Mesendoderm (in vitro differentiated cells): Measurements from ENCODE around the gene CDC42BPA.
"Not testable (repeated sequence)": the region's sequence is repeated elsewhere in the genome, so short reads cannot be mapped to it uniquely, and the experiment has no call there.

Source experiments
- DNase-seq: peaks from one replicate; pipeline ENCODE4 v3.0.0; 2013
- H2AK5ac ChIP-seq: 2 replicates; pipeline ENCODE4 v1.6.1; 2013; ENCODE audit warnings: low read length, inconsistent platforms
- H2BK120ac ChIP-seq: 2 replicates; pipeline ENCODE4 v1.6.1; 2013; ENCODE audit warnings: low read depth, mild to moderate bottlenecking, low read length, moderate library complexity, mixed read lengths
- H2BK15ac ChIP-seq: replicated peaks from 2 replicates; pipeline ENCODE4 v1.6.1; 2013; ENCODE audit warnings: low read depth, mild to moderate bottlenecking, moderate library complexity
- H2BK5ac ChIP-seq: 2 replicates; pipeline ENCODE4 v1.6.1; 2013; ENCODE audit warnings: low read length, inconsistent platforms
- H3K18ac ChIP-seq: 2 replicates; pipeline ENCODE4 v1.6.1; 2013; ENCODE audit warnings: mild to moderate bottlenecking, low read length, mixed read lengths
- H3K23ac ChIP-seq: one replicate; pipeline ENCODE4 v1.6.1; 2013; ENCODE audit warnings: low read length
- H3K27ac ChIP-seq: 2 replicates; pipeline ENCODE4 v1.5.1; 2013; ENCODE audit warnings: low read depth, mild to moderate bottlenecking, inconsistent platforms, low read length, moderate library complexity
- H3K27me3 ChIP-seq: 2 replicates; pipeline ENCODE4 v1.6.1; 2013; ENCODE audit warnings: low read length, control low read depth, mild to moderate bottlenecking, inconsistent platforms; ENCODE audit not compliant: insufficient read depth, poor library complexity
- H3K36me3 ChIP-seq: 2 replicates; pipeline ENCODE4 v1.6.1; 2013; ENCODE audit warnings: low read length, inconsistent platforms; ENCODE audit not compliant: control insufficient read depth, insufficient read depth
- H3K4ac ChIP-seq: one replicate; pipeline ENCODE4 v1.6.1; 2013; ENCODE audit warnings: low read depth, mild to moderate bottlenecking, low read length, moderate library complexity
- H3K4me1 ChIP-seq: 2 replicates; pipeline ENCODE4 v1.6.1; 2013; ENCODE audit warnings: low read depth, low read length, inconsistent platforms; ENCODE audit not compliant: control insufficient read depth
- H3K4me2 ChIP-seq: 2 replicates; pipeline ENCODE4 v1.6.1; 2013; ENCODE audit warnings: low read length
- H3K4me3 ChIP-seq: 2 replicates; pipeline ENCODE4 v1.5.1; 2013; ENCODE audit warnings: mild to moderate bottlenecking, low read length
- H3K56ac ChIP-seq: one replicate; pipeline ENCODE4 v1.6.1; 2013; ENCODE audit warnings: low read length
- H3K79me1 ChIP-seq: 2 replicates; pipeline ENCODE4 v1.6.1; 2013; ENCODE audit warnings: low read length, inconsistent platforms
- H3K79me2 ChIP-seq: 2 replicates; pipeline ENCODE4 v1.6.1; 2013; ENCODE audit warnings: mild to moderate bottlenecking, low read length; ENCODE audit not compliant: control insufficient read depth, insufficient read depth
- H3K9ac ChIP-seq: 2 replicates; pipeline ENCODE4 v1.6.1; 2013; ENCODE audit warnings: low read length, inconsistent platforms
- H4K5ac ChIP-seq: one replicate; pipeline ENCODE4 v1.6.1; 2013; ENCODE audit warnings: low read length
- H4K8ac ChIP-seq: one replicate; pipeline ENCODE4 v1.6.1; 2013; ENCODE audit warnings: low read depth, mild to moderate bottlenecking, control low read depth, low read length, moderate library complexity
- WGBS: extraction: QIAGEN DNeasy Blood & Tissue Kit; methylation state at CpG from one replicate; pipeline ENCODE4 v1.1.7; 2013; ENCODE audit warnings: low lambda C conversion rate, missing lambda C conversion rate; ENCODE audit not compliant: insufficient coverage; ENCODE audit errors: extremely low coverage; 5-methylcytosine and 5-hydroxymethylcytosine counted together

The CDC42BPA gene

DNA sequence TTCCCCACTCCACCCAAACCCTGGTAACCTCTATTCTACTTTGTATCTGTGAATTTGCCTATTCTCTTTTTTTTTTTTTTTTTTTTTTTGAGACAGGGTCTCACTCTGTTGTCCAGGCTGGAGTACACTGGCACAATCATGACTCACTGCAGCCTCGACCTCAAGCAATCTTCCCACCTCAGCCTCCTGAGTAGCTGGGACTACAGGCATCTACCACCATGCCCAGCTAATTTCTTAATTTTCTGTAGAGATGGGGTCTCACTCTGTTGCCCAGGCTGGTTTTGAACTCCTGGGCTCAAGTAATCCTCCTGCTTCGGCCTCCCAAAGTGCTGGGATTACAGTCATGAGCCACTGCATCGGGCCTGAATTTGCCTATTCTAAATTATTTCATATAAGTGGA, 213.0 kb downstream of the CDC42BPA start:
- H2BK120ac ChIP-seq, H3K4ac ChIP-seq, H3K36me3 ChIP-seq, H3K79me2 ChIP-seq, H3K4me1 ChIP-seq, DNase-seq, H3K27ac ChIP-seq, H2BK5ac ChIP-seq, H2AK5ac ChIP-seq, H3K23ac ChIP-seq, H3K4me2 ChIP-seq, H3K9ac ChIP-seq, H3K18ac ChIP-seq, H2BK15ac ChIP-seq, H3K56ac ChIP-seq, H4K8ac ChIP-seq, H3K27me3 ChIP-seq, H3K4me3 ChIP-seq, H3K79me1 ChIP-seq, H4K5ac ChIP-seq: not testable (repeated sequence)
- WGBS, result no CpG with 5 or more reads among the region's 3 CpGs

DNA sequence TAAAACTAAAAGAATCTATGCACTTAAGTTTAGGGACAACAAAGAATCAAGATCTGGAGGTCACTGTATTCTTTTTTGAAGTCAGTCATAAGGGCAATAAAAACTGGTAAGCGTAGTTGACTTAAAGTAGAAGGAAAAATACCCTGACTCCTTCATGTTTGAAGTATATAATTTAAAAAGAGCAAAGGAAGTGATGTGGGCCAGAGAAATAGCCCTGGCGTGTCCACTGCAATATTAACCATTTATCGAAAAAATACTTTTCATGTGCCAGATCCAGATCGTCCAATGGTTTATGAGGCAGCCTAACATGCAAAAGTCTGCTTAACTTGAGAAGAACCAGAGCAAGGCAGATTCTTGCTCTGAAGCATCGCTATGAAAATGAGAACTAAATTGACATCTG, 216.2 kb downstream of the CDC42BPA start:
- Histone ChIP-seq H3K36me3 (no peaks in the 10 kb centered on the region), H3K27ac (no peak overlapping the region)

DNA sequence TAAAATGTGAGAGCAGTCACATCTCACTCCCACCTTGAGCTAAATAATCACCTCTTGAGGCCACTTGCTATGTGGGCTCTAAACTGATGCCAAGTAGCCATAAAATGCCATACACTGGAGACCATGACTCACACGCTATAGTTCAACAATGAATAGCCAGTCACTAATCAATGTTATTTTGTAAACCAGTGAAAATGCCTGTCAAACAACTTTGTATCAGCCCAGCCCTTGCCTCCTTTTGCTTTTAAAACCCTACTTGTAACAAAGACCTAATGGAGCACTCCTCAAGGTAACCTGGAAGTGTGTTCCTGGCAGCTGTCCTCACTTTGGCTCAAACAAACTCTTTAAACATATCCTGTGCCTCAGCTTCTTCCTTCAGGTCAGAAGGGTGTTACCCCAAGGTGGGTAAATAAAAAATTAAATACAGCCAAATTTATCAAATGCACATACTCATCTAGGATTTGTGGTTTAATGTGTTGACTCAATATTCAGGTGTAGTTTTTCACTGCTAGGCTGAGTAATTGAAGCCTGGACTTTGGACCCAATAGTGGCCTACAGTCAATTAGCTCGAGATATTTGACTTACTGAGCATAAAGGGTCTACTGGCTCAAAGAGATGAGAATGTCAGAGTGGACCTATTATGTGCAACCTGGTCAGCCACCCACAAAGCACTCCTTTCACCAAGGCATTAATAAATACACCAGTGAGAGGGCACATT, 223.9 kb downstream of the CDC42BPA start:
- no peak overlapping the region for H3K18ac ChIP-seq
- DNase-seq, result peak; percentile 11
- no peaks in the 10 kb centered on the region for H3K79me1 ChIP-seq
- no peaks in the 10 kb centered on the region for H3K79me2 ChIP-seq
- H3K4me2 ChIP-seq, result no peak overlapping the region
- H3K4me1 ChIP-seq, result no peaks in the 10 kb centered on the region
- H3K4me3 ChIP-seq, result no peak overlapping the region
- WGBS, result no CpG with 5 or more reads among the region's 2 CpGs
- H4K5ac ChIP-seq, result no peak overlapping the region
- no peak overlapping the region for H2BK15ac ChIP-seq
- no peak overlapping the region for H3K9ac ChIP-seq
- H3K56ac ChIP-seq, result no peak overlapping the region
- H2AK5ac ChIP-seq, result no peak overlapping the region
- no peak overlapping the region for H3K27ac ChIP-seq
- no peak overlapping the region for H2BK120ac ChIP-seq
- no peak overlapping the region for H4K8ac ChIP-seq
- no peak overlapping the region for H3K4ac ChIP-seq
- no peaks in the 10 kb centered on the region for H3K36me3 ChIP-seq
- no peaks in the 10 kb centered on the region for H3K27me3 ChIP-seq
- H3K23ac ChIP-seq, result no peak overlapping the region
- no peak overlapping the region for H2BK5ac ChIP-seq

More for the DNA sequence above, 216.2 kb downstream of the CDC42BPA start:
- no peaks in the 10 kb centered on the region for H3K79me2 ChIP-seq
- H2AK5ac ChIP-seq, result no peak overlapping the region
- WGBS, result no CpG with 5 or more reads among the region's 5 CpGs
- no peaks in the 10 kb centered on the region for H3K27me3 ChIP-seq
- H2BK15ac ChIP-seq, result no peak overlapping the region
- H3K23ac ChIP-seq, result no peak overlapping the region
- no peak overlapping the region for H3K4ac ChIP-seq
- H3K56ac ChIP-seq, result no peak overlapping the region
- H3K4me1 ChIP-seq, result no peaks in the 10 kb centered on the region
- no peak overlapping the region for H3K4me2 ChIP-seq
- no peak overlapping the region for H4K5ac ChIP-seq
- DNase-seq, result no peak
- no peak overlapping the region for H2BK5ac ChIP-seq
- H4K8ac ChIP-seq, result no peak overlapping the region
- H3K79me1 ChIP-seq, result no peaks in the 10 kb centered on the region
- H2BK120ac ChIP-seq, result no peak overlapping the region
- no peak overlapping the region for H3K9ac ChIP-seq
- H3K4me3 ChIP-seq, result no peak overlapping the region
- H3K18ac ChIP-seq, result no peak overlapping the region

DNA sequence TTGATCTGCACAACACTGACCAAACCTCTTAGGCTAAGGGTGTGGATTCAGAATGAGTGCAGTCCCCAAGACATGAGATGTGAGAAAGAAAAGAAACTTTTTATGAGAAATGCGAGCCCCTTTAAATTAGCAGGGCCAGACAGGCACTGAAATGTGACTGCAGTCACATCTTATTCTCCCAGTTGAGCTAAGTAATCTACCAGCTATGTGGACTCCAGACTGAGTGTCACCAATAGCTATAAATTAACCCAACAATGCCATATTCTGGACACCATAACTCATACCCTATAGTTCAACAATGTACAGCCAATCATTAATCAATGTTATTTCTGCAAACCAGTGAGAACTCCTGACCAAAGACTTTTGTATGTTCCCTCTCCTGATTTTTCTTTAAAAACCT, 225.0 kb downstream of the CDC42BPA start:
- Histone ChIP-seq H3K4ac (no peak overlapping the region), H2BK120ac (no peak overlapping the region), H3K18ac (no peak overlapping the region), H2BK5ac (no peak overlapping the region), H3K23ac (no peak overlapping the region), H3K79me1 (no peaks in the 10 kb centered on the region), H3K27ac (no peak overlapping the region), H3K36me3 (no peaks in the 10 kb centered on the region), H4K8ac (no peak overlapping the region), H3K79me2 (no peaks in the 10 kb centered on the region), H3K9ac (no peak overlapping the region), H3K27me3 (no peaks in the 10 kb centered on the region), H3K4me2 (no peak overlapping the region), H2BK15ac (no peak overlapping the region), H4K5ac (no peak overlapping the region), H3K4me1 (no peaks in the 10 kb centered on the region), H2AK5ac (no peak overlapping the region), H3K56ac (no peak overlapping the region), H3K4me3 (no peak overlapping the region)
- DNase-seq, result no peak
- WGBS, result no CpG with 5 or more reads among the region's 1 CpG

DNA sequence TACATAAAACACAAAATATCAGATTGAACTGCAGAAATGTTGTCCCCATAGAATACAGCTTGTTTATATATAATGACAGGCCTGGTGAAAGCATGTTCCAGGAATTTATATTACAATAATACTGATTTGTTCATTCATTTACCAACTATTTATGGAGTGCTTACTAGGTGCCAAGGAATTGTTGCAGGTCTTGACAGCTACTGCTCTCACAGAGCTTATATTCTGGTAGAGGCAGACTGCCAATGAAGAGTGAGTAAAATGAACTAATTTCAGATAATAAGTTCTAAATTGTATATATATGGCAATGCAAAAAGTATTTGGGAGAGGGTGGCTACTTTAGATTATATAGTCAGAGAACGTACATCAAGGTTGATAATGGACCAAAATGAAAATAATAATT, 226.2 kb downstream of the CDC42BPA start:
- Histone ChIP-seq H3K9ac (no peak overlapping the region), H3K4me1 (no peaks in the 10 kb centered on the region), H2BK120ac (no peak overlapping the region), H3K4ac (no peak overlapping the region), H2BK15ac (no peak overlapping the region), H2BK5ac (no peak overlapping the region), H3K27me3 (no peaks in the 10 kb centered on the region), H3K56ac (no peak overlapping the region), H3K4me3 (no peak overlapping the region), H3K18ac (no peak overlapping the region), H3K79me1 (no peaks in the 10 kb centered on the region), H4K5ac (no peak overlapping the region), H3K36me3 (no peaks in the 10 kb centered on the region), H3K23ac (no peak overlapping the region), H2AK5ac (no peak overlapping the region), H3K79me2 (no peaks in the 10 kb centered on the region), H3K4me2 (no peak overlapping the region), H3K27ac (no peak overlapping the region), H4K8ac (no peak overlapping the region)
- WGBS, result no CpG with 5 or more reads among the region's 1 CpG
- no peak for DNase-seq

DNA sequence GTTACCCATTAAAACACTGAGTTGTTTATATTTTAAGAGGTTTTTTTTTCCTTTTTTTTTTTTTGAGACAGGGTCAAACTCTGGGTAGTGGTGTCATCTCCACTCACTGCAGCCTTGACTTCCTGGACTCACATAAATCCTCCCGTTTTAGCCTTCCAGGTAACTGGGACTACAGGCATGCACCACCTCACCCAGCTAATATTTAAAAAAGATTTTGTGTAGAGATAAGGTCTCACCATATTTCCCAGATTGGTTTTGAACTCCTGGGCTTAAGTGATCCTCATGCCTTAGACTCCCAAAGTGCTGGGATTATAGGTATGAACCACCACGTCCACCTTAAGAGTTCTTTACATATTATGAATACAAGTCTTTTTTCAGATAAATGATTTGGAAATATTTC, 231.7 kb downstream of the CDC42BPA start:
- Histone ChIP-seq H2AK5ac (no peak overlapping the region), H3K79me1 (no peaks in the 10 kb centered on the region), H4K8ac (no peak overlapping the region), H4K5ac (no peak overlapping the region), H3K23ac (no peak overlapping the region), H3K36me3 (no peaks in the 10 kb centered on the region), H3K4me3 (no peak overlapping the region), H3K27ac (no peak overlapping the region), H2BK5ac (no peak overlapping the region), H2BK120ac (no peak overlapping the region), H3K4me1 (no peaks in the 10 kb centered on the region), H3K4ac (no peak overlapping the region), H3K27me3 (no peaks in the 10 kb centered on the region), H3K79me2 (no peaks in the 10 kb centered on the region), H3K18ac (no peak overlapping the region), H2BK15ac (no peak overlapping the region), H3K9ac (no peak overlapping the region), H3K4me2 (no peak overlapping the region), H3K56ac (no peak overlapping the region)
- no peak for DNase-seq
- WGBS, result no CpG with 5 or more reads among the region's 2 CpGs
